ENCODE data around the gene STEAP2.

The STEAP2 gene

DNA sequence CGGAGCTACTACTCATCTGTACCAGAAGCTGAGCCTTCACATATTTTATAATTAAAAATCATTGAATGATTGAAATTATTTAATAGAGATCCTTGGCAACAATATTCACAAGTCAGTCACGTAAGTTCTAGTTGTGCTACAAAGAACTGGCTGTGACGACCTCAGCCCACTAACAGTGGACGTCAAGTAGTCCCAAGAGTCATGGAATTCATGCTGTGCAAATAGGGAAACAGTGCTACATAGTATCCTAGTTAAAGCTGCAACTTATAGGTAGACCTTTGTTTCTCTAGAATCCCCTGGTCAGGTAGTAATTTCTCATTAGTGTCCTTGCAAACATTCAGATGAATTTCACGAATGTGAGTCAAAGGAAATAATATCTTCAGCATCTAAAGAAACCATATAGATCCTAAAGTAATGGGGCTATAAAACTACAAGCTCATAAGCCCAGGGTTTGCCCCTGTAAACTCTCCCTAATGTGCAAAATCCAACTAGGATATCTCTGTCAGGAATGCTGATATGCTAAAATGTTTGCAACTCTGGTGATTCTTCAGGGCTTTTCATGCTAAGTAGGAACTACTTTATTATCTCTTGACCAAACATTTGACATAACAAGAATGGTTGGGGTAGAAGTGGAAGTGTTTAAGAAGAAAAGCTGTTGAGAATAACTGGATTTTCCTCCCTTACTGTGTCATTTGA, 64.6 kb downstream of the STEAP2 start:
- no peak for DNase-seq
